ENCODE data around the gene CEBPE.
"Not testable (repeated sequence)": the region's sequence is repeated elsewhere in the genome, so short reads cannot be mapped to it uniquely, and the experiment has no call there.

Gene CEBPE

GRCh38 chr14:23114120-23114458, 5.0 kb downstream of the CEBPE start:
- Histone ChIP-seq H3K36me3 (no peaks in the 10 kb centered on the region), H3K9me3 (ENCODE audit: severe bottlenecking) (no peaks in the 10 kb centered on the region), H3K27ac (no peak overlapping the region), H3K4me3 (ENCODE audit: low read depth, low read length) (no peak overlapping the region), H3K27me3 (ENCODE audit: insufficient read depth, low read depth, severe bottlenecking) (peaks cover 16% of the 10 kb centered on the region)
- no peak for TF ChIP-seq CTCF (IDR thresholded peaks at IDR 0.05; ENCODE audit: low read depth, low read length)
- DNase-seq, result no peak

DNA sequence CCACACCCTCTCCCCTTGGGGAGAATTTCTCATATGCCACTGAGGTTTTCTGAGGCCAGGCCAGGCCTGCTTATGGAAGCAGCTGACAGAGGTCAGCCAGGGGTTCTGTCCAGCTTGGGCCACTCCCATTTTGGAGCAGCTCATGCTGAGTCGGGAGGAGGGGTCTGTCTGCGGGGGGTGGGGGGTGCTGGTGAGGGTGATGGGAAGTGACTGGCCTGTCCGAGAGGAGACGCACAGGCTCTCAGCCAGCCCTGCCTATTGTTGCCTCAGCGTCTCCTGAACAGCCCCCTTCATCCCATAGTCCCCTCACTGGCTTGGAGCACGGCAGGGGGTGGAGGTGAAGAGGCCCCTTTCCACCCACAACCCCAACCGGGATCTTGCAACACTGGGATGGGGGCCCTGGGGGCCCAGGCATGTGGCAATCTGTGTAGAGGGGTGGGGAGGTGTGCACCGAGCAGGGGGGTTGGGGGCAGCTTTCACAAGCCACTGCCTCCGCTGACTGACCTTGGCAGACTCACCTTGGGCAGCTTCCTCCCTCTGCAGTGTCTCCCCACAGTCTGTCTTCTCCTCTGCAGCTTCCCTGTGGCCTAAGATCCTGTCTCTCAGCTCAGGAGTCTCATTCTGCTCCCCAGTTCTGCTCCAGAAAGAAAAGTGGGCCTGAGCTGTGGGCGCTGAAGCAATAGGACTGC, 5.5 kb downstream of the CEBPE start:
- Histone ChIP-seq H3K27me3 (ENCODE audit: insufficient read depth, low read depth, severe bottlenecking) (peaks cover 16% of the 10 kb centered on the region), H3K9me3 (ENCODE audit: severe bottlenecking) (peaks cover under 1% of the 10 kb centered on the region), H3K27ac (no peak overlapping the region), H3K36me3 (no peaks in the 10 kb centered on the region), H3K4me3 (ENCODE audit: low read depth, low read length) (no peak overlapping the region)
- DNase-seq, result no peak
- no peak for TF ChIP-seq CTCF (IDR thresholded peaks at IDR 0.05; ENCODE audit: low read depth, low read length)

- H3K9me3 ChIP-seq (ENCODE audit: severe bottlenecking), result peaks cover 3% of the 10 kb centered on the region
- H3K27ac ChIP-seq, result no peak overlapping the region
- peak; percentile 34 for DNase-seq
- H3K27me3 ChIP-seq (ENCODE audit: insufficient read depth, low read depth, severe bottlenecking), result peaks cover 16% of the 10 kb centered on the region
- no peak for TF ChIP-seq CTCF (IDR thresholded peaks at IDR 0.05; ENCODE audit: low read depth, low read length)
- H3K4me3 ChIP-seq (ENCODE audit: low read depth, low read length), result no peak overlapping the region
- no peaks in the 10 kb centered on the region for H3K36me3 ChIP-seq
Observed at GRCh38 chr14:23112359-23113178, 6.5 kb downstream of the CEBPE start.

GRCh38 chr14:23110579-23111365, 8.3 kb downstream of the CEBPE start:
- Histone ChIP-seq H3K27me3 (ENCODE audit: insufficient read depth, low read depth, severe bottlenecking) (peaks cover 16% of the 10 kb centered on the region), H3K36me3 (no peaks in the 10 kb centered on the region), H3K9me3 (ENCODE audit: severe bottlenecking) (peaks cover 3% of the 10 kb centered on the region), H3K4me3 (ENCODE audit: low read depth, low read length) (no peak overlapping the region), H3K27ac (no peak overlapping the region)
- DNase-seq, result no peak
- no peak for TF ChIP-seq CTCF (IDR thresholded peaks at IDR 0.05; ENCODE audit: low read depth, low read length)

- Histone ChIP-seq H3K36me3 (no peaks in the 10 kb centered on the region), H3K9me3 (ENCODE audit: severe bottlenecking) (peaks cover 3% of the 10 kb centered on the region), H3K4me3 (ENCODE audit: low read depth, low read length) (no peak overlapping the region), H3K27me3 (ENCODE audit: insufficient read depth, low read depth, severe bottlenecking) (peaks cover 16% of the 10 kb centered on the region), H3K27ac (no peak overlapping the region)
- DNase-seq, result no peak
- no peak for TF ChIP-seq CTCF (IDR thresholded peaks at IDR 0.05; ENCODE audit: low read depth, low read length)
Observed at GRCh38 chr14:23109769-23110168, 9.3 kb downstream of the CEBPE start.

- H3K27me3 ChIP-seq (ENCODE audit: insufficient read depth, low read depth, severe bottlenecking), result peaks cover 16% of the 10 kb centered on the region
- peak; percentile 31 for DNase-seq
- not testable (repeated sequence) for H3K36me3 ChIP-seq; H3K4me3 ChIP-seq (ENCODE audit: low read depth, low read length); H3K9me3 ChIP-seq (ENCODE audit: severe bottlenecking); H3K27ac ChIP-seq
Observed at GRCh38 chr14:23108169-23108568, 10.9 kb downstream of the CEBPE start.

DNA sequence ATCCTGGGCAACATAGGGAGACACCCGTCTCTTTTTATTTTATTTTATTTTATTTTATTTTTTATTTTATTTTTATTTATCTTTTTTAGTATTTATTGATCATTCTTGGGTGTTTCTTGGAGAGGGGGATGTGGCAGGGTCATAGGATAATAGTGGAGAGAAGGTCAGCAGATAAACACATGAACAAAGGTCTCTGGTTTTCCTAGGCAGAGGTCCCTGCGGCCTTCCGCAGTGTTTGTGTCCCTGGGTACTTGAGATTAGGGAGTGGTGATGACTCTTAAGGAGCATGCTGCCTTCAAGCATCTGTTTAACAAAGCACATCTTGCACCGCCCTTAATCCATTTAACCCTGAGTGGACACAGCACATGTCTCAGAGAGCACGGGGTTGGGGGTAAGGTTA, 11.4 kb downstream of the CEBPE start:
- H3K9me3 ChIP-seq (ENCODE audit: severe bottlenecking); H3K4me3 ChIP-seq (ENCODE audit: low read depth, low read length); DNase-seq; H3K27ac ChIP-seq; H3K36me3 ChIP-seq: not testable (repeated sequence)
- H3K27me3 ChIP-seq (ENCODE audit: insufficient read depth, low read depth, severe bottlenecking), result peaks cover 14% of the 10 kb centered on the region

All from WERI-Rb-1 (cell line).